Limb (tissue), 2 donors: ENCODE measurements around the gene GTF2IRD1.
"Not testable (repeated sequence)": the region's sequence is repeated elsewhere in the genome, so short reads cannot be mapped to it uniquely, and the experiment has no call there.

Experiments
- DNase-seq, 2 donors: peaks; one replicate each; pipeline ENCODE4 v3.0.0-alpha.2; 2016; ENCODE audit errors: extremely low spot score in 2 of 2

GTF2IRD1 gene

DNA sequence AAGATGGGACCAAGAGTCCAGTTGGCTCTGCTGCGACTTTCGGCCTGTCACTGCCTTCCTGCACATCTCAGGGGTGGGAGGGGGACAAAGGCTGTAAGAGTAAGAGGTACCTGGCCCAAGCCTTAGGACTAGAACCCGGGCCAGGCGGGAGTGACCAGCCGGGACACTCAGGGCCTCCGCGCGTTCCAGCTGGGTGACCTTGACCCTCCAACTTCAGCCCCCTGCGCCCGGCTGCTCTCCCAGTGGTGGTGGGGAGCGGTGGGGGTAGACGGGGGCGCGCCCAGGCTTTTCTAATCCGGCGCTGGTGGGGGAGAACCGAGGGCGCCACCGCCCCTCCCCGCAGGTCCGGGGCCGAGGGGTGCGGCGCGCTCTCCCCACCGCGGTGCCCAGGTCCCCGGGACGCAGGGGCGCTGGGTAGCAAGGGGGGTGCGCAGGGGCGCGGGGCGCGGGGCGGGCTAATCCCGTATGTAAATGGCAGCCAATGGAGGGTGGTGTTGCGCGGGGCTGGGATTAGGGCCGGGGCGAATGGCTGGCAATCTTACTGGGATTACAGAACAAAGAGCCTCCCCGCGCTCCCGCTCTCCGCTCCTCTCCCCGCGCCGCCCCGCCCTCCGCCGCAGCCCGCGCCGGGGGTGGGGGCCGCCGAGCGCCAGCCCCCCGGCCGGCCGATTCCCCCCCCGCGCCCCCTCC lies at the start of gene GTF2IRD1:
Gene GTF2IRD1 (plus strand): TSS at position 585 of the 690 bp plus-strand sequence. CDS start 54,175 bp downstream, outside the sequence.
- peak; percentile 61 to 88 for DNase-seq

- DNase-seq = no peak
Measured at GRCh38 chr7:74404388-74404700, 49.4 kb upstream of the GTF2IRD1 start.

GRCh38 chr7:74404741-74405140 lies 49.0 kb upstream of the GTF2IRD1 start:
- DNase-seq = no peak

DNA sequence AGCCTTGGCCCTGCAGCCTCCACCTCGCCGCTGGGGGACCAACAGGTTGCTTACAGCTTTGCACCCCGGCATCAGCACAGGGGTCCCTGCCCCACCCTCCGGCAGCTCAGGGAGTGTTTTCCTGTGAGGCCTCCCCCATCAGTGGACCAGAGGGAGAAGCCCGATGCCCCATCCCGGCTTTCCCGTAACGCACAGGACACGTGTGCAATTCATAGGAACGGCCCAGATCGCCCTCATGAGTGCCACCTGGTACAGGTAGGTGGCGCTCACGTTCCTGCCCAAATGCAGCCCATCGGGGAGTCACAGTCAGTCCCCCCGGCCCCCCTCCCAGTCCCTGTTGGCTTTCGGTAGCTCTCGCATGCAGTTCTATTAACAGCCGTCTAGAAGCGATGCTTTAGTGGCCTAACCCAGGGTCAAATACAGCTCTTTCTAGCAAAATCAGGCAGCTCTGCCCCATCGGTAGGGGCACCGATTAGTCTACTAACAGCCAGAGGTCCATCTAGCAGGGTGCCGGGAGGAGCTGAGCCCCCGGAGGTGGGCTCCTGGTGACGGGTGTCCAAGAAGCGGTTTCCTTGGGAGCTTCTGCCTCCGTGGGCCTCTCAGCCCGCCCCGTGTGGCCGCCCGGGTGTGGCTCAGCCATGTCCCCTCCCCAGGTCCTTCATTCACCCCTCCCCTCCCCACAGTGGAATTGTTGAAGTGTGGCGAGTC lies 48.4 kb upstream of the GTF2IRD1 start:
- no peak for DNase-seq

DNA sequence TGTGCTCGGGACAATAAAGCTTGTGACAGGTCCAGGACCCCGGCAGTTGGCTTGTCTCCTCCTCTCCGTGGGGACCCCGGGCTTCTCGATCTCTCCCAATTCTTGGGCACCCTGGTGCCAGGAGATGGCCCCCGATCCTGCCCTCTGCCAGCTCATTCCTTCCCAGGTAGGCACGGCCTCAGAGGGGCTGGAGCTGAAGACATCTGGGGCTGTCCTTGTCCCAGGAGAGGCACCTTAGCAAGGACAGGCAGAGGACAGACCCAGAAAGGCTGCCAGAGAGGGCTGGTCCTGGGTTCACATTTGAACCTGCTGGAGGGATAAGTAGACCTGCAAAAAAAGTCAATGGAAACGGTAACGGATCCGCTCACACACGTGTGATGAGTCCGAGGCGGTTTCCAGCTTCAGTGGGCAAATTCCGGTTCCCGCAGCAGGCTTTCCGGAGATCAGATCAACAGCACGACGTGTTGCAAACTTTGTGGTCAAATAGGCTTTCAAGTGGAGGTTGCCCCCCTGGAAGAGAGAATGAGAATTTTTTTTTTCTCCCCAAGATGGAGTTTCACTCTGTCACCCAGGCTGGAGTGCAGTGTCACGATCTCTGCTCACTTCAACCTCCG lies 47.7 kb upstream of the GTF2IRD1 start:
- DNase-seq = no peak

GRCh38 chr7:74407958-74408357 lies 45.7 kb upstream of the GTF2IRD1 start:
- DNase-seq = no peak

DNA sequence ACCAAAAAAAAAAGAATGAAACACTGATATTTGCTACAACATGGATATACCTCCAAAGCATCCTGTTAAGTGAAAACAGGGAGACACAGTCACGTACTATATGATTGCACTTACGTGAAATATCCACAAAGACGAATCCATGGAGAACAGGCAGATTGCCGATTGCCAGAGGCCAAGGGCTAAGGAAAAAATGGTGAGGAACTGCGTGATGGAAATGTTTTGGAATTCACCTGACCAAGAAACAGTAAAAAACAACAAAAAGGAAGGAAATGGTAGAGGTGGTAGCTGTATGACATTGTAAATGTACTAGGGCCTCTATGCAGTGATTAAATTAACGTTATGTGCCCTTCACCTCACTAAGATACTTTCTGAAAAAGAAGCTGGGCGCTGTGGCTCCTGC lies 44.1 kb upstream of the GTF2IRD1 start:
- no peak for DNase-seq

GRCh38 chr7:74410772-74411171 lies 42.9 kb upstream of the GTF2IRD1 start:
- DNase-seq = no peak

DNA sequence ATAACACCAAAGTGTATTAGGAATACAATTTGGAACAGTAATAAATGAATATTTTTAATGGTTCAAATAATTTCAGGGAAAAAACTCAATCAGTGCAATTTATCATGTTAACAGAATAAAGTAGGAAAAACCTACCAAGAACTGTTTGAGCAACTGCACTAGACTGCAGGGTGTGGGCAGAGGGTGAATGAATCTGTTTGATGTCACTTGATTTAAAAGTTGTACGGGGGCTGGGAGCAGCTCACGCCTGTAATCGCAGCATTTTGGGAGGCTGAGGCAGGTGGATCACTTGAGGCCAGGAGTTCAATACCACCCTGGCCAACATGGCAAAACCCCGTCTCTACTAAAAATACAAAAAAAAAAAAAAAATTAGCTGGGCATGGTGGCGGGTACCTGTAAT lies 42.1 kb upstream of the GTF2IRD1 start:
- DNase-seq = not testable (repeated sequence)

GRCh38 chr7:74412056-74412455 lies 41.6 kb upstream of the GTF2IRD1 start:
- DNase-seq = no peak

DNA sequence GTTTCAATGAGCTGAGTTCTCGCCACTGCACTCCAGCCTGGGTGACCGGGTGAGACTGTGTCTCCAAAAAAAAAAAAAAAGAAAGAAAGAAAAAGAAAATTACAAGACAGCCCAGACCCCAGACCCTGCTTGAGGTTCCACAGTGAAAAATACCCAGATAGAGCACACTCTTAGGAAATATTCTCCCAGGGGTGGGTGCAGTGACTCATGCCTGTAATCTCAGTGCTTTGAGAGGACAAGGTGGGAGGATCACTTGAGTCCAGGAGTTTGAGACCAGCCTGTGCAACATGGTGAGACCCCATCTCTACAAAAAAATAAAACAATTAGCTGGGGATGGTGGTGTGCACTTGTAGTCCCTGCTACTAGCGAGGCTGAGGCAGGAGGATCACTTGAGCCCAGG lies 41.1 kb upstream of the GTF2IRD1 start:
- no peak for DNase-seq

- not testable (repeated sequence) for DNase-seq
Measured at GRCh38 chr7:74414595-74415333, 38.9 kb upstream of the GTF2IRD1 start.

- peak; percentile 62 to 84 for DNase-seq
Measured at GRCh38 chr7:74417419-74417971, 36.2 kb upstream of the GTF2IRD1 start.

DNA sequence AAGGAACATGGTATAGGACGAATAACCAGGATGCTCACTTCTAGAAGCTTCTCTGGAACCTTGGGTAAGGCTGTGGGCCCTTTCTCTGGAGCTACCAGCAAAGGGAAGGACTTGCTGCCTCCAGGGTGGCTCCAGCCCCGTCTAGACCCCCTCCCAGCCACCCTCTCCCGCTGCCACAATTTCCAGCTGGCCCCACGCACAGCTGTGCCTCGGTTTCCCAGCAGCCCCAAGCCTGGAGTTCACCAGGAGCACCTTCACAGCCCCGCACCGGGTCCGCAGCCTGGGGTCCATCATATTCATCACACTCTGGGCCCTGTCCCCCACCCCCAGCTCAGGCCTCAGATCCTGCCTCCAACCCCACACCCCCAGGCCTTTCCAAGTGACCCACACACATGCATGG lies 35.6 kb upstream of the GTF2IRD1 start:
- no peak for DNase-seq

DNA sequence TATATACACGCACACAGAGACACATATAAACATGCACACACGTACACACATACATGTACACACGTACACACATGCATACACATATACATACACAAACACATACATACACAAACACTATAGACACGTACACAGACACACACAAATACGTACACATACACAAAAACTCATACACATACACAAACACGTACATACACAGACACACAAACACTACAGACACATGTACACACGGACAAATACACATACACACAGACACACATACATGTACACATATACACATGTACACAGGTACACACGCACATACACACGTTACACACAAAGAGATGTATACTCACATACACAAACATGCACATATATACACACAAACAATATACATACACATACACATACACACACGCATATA lies 35.2 kb upstream of the GTF2IRD1 start:
- DNase-seq = no peak

DNA sequence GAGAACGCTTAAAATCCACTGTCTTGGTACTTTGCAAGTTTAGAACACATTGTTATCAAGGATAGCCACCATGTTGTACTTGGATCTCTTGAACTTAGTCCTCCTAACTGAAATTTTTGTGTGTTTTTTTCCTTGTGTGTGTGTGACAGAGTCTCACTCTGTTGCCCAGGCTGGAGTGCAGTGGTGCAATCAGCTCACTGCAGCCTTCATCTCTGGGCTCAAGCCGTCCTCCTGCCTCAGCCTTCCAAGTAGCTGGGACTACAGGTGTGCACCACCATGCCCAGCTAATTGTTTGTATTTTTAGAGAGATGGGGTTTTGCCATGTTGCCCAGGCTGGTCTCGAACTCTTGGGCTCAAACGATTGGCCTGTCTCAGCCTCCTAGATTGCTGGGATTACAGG lies 34.5 kb upstream of the GTF2IRD1 start:
- DNase-seq = not testable (repeated sequence)

DNA sequence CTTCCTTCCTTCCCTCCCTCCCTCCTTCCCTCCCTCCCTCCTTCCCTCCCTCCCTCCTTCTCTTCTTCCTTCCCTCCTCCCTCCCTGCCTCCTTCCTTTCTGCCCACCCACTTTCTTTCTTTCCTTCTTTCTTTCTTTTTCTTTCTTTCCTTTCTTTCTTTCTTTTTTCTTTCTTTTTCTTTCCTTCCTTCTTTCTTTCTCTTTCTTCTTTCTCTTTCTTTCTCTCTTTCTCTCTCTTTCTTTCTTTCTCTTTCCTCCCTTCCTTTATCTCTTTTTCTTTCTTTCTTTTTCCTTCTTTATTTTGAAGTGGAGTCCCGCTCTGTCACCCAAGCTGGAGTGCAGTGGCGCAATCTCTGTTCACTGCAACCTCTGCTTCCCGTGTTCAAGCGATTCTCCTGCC lies 33.7 kb upstream of the GTF2IRD1 start:
- DNase-seq = no peak

GRCh38 chr7:74424291-74424880 lies 29.3 kb upstream of the GTF2IRD1 start:
- no peak for DNase-seq

DNA sequence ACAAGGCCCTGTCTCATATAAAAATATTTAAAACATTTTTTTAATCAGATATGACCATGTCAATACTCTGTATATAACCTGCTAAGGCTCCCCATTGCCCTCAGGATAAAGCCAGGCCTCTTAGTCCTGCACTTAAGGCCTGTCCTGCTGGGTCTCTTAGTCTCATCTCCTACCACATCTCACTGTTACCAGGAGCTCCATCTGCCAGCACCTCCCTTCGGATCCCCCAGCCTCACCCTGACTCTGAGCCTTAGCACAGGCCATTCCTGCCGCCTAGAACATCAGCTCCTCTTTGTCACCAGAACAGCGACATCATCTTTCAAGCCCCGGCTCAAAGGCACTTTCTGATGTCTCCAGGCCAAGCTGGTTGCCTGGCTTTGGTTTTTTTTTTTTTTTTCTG lies 25.7 kb upstream of the GTF2IRD1 start:
- no peak for DNase-seq

GRCh38 chr7:74429153-74429747 lies 24.5 kb upstream of the GTF2IRD1 start:
- no peak for DNase-seq

- DNase-seq = not testable (repeated sequence)
Measured at GRCh38 chr7:74430409-74430808, 23.3 kb upstream of the GTF2IRD1 start.
